ENCODE data around the gene ANKDD1B.

GRCh38 chr5:75690669-75691068 lies 79.4 kb downstream of the ANKDD1B start:
- no peak for TF ChIP-seq CTCF (IDR thresholded peaks at IDR 0.05; ENCODE audit: insufficient read depth, low read length, poor library complexity, severe bottlenecking)
- TF ChIP-seq EZH2phosphoT487 (conservative IDR thresholded peaks at IDR 0.05; ENCODE audit: low read length), result no peak

Measured in SU-DHL-6 (cell line).